HG02885 (cell line): ENCODE data around the gene ADGRF1.
"Not testable (repeated sequence)": the region's sequence is repeated elsewhere in the genome, so short reads cannot be mapped to it uniquely, and the experiment has no call there.

ENCODE experiments used
- ATAC-seq: cut with Tn5 transposase; IDR thresholded peaks from one replicate; pipeline ENCODE4 v1.9.1; 2021; ENCODE audit warnings: mild to moderate bottlenecking; ENCODE audit not compliant: unreplicated experiment, poor library complexity

The ADGRF1 gene

GRCh38 chr6:47027315-47027714 lies 14.8 kb downstream of the ADGRF1 start:
- ATAC-seq = no peak

GRCh38 chr6:47026679-47027078 lies 15.5 kb downstream of the ADGRF1 start:
- ATAC-seq = no peak

GRCh38 chr6:47023573-47023972 lies 18.6 kb downstream of the ADGRF1 start:
- ATAC-seq = no peak

- no peak for ATAC-seq
Measured at GRCh38 chr6:47022191-47022590, 19.9 kb downstream of the ADGRF1 start.

GRCh38 chr6:47019941-47020340 lies 22.2 kb downstream of the ADGRF1 start:
- no peak for ATAC-seq

GRCh38 chr6:47016909-47017308 lies 25.2 kb downstream of the ADGRF1 start:
- no peak for ATAC-seq

GRCh38 chr6:47016261-47016660 lies 25.9 kb downstream of the ADGRF1 start:
- ATAC-seq = no peak

- ATAC-seq = no peak
Measured at GRCh38 chr6:47014401-47014800, 27.7 kb downstream of the ADGRF1 start.

- no peak for ATAC-seq
Measured at GRCh38 chr6:47009583-47009982, 32.5 kb downstream of the ADGRF1 start.

GRCh38 chr6:47008397-47008763 lies 33.8 kb downstream of the ADGRF1 start:
- ATAC-seq = no peak

GRCh38 chr6:47007657-47008396 lies 34.3 kb downstream of the ADGRF1 start:
- ATAC-seq = no peak

GRCh38 chr6:47005486-47005885 lies 36.6 kb downstream of the ADGRF1 start:
- ATAC-seq = no peak

- ATAC-seq = no peak
Measured at GRCh38 chr6:47004463-47004862, 37.7 kb downstream of the ADGRF1 start.

- ATAC-seq = no peak
Measured at GRCh38 chr6:47000842-47001241, 41.3 kb downstream of the ADGRF1 start.

- ATAC-seq = no peak
Measured at GRCh38 chr6:46998436-46999017, 43.6 kb downstream of the ADGRF1 start.

GRCh38 chr6:46997646-46998045 lies 44.5 kb downstream of the ADGRF1 start:
- no peak for ATAC-seq

GRCh38 chr6:46996860-46997641 lies 45.1 kb downstream of the ADGRF1 start:
- ATAC-seq = no peak

GRCh38 chr6:46994933-46995332 lies 47.2 kb downstream of the ADGRF1 start:
- ATAC-seq = no peak

- no peak for ATAC-seq
Measured at GRCh38 chr6:46993846-46994245, 48.3 kb downstream of the ADGRF1 start.

GRCh38 chr6:46992391-46992790 lies 49.7 kb downstream of the ADGRF1 start:
- not testable (repeated sequence) for ATAC-seq

- not testable (repeated sequence) for ATAC-seq
Measured at GRCh38 chr6:46990818-46991510, 51.2 kb downstream of the ADGRF1 start.
